Hematopoietic multipotent progenitor cell treated with erythropoietin and hydrocortisone succinate and interleukin-3 and kit ligand, for 4 days (in vitro differentiated cells): Measurements from ENCODE around the gene ROMO1.
A peak's percentile ranks its signal among the peaks of the same experiment; 100 is the strongest.
"Not testable (repeated sequence)": the region's sequence is repeated elsewhere in the genome, so short reads cannot be mapped to it uniquely, and the experiment has no call there.

Experiments used
- DNase-seq: peaks from one replicate; pipeline ENCODE4 v3.0.0-alpha.2; 2015

ROMO1 gene

DNA sequence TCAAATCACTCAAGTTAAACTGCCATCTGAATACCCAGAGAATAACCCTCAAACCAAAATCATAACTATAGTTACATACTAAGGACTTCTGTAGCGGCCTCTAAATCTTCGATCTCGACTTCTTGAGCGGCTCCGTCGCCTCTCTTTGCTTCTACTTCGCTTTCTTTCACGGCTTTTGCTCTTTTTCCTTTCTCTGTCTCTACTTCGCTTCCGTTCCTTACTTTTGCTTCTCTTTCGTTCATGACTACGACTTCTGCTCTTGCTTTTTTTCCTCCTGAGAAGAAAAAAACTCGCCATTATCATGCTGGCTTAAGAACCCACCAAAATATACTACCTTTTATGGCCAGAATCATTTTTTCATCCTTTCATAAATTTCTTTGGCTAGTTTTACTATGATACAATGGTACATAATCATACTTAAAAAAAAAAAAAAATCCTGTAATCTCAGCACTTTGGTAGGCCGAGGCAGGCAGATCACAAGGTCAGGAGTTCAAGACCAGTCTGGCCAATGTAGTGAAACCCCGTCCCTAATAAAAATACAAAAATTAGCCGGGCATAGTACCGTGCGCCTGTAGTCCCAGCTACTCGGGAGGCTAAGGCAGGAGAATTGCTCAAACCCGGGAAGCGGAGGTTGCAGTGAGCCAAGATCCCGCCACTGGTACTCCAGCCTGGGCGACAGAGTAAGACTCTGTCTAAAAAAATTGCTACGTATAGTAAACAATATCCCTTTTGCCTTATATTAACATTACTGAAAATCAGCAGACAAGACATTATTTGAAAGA, 32.8 kb downstream of the ROMO1 start:
- no peak for DNase-seq

DNA sequence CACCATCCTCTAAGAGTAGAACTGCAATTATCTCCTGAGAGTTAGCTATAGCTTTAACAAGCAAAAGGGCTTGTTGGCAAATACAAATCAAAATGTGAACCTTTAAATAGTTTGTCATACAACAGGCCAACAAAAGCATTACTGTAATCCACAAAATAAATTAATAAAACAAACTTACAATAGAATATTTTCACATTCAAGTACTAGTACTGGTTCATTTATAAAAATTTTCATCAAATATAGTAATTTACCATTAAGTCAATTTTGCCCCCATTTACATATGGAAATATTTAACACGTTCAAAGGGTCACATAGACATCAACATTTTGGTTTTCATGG, 33.4 kb downstream of the ROMO1 start:
- DNase-seq, result no peak

DNA sequence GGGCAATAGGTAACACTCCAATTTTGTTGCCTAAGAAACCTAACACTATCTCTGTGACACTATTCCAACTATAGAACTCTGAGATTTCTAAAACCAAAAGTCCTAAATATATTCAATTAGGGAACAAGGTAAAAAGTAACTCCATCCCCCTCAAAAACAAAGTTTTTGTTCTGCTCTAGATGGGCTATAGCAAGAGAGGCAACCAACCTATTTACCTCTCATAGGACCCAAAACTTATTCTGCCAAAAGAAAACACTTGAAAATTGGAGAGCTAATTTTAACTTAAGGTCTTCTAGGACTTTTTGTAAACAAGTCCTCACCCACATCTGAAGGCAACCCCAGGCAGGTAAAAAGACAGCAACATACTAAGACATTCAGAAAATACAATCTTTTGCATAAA, 35.2 kb downstream of the ROMO1 start:
- no peak for DNase-seq

GRCh38 chr20:35734777-35735649, 35.8 kb downstream of the ROMO1 start:
- no peak for DNase-seq

DNA sequence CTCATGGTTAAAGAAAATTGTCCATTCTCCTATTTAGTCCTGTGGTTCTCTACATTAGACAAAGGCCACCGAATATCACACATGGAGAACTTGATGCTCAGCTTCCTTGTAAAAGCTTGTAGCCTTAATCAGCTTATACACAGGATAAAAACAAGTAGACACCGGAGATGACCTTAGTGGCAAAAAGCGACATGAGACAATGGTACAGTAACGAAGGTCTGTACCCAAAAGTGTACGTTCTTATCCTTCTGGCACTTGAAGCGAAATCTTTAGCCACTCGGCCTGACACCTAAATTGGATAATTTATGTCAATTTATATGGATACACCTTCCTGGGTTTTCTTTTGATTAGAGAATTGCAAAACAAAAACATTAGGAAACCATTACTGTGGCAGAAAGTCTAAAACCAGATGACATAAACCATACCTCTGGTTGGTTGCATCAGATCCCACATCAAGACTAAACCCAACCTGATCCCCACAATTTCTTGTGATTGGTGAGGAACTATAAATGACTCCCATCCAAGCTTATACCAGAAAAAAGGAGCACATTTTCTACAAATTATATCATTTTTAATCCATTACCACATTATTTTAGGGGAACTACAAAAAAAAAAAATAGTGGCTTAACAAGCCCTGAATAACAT, 36.7 kb downstream of the ROMO1 start:
- no peak for DNase-seq

- no peak for DNase-seq
Observed at GRCh38 chr20:35737865-35738333, 38.7 kb downstream of the ROMO1 start.

- DNase-seq, result no peak
Observed at GRCh38 chr20:35738410-35739179, 39.4 kb downstream of the ROMO1 start.

- peak; percentile 77 for DNase-seq
Observed at GRCh38 chr20:35739294-35740163, 40.3 kb downstream of the ROMO1 start.

GRCh38 chr20:35741892-35742740, 42.9 kb downstream of the ROMO1 start, which contains the start of gene RBM39:
Gene RBM39, minus strand, starts transcription at chr20:35742260. Its CDS starts 1,386 bp downstream, at chr20:35740874.
- DNase-seq, result peak; percentile 100

GRCh38 chr20:35742741-35743523, 43.7 kb downstream of the ROMO1 start:
- DNase-seq, result peak; percentile 75

- DNase-seq, result peak; percentile 67
Observed at GRCh38 chr20:35743693-35744491, 44.7 kb downstream of the ROMO1 start.

DNA sequence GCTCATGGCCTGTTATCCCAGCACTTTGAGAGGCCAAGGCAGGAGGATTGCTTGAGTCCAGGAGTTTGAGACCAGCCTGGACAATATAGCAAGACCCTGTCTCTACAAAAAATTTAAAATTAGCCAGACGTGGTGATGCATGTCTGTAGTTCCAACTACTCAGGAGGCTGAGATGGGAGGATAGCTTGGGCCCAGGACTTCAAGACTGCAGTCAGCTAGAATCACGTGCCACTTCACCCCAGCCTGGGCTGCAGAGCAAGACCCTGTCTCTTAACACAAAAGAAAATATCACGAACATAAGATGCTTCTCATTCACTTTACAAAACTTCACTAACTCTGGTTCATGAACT, 45.3 kb downstream of the ROMO1 start:
- DNase-seq, result not testable (repeated sequence)
